Keratinocyte (primary cell): ENCODE data around the gene FBXO41.

ENCODE experiments used
- EZH2 ChIP-seq: IDR thresholded peaks from one replicate; pipeline ENCODE4 v1.6.1; 2012; ENCODE audit warnings: inconsistent platforms, mild to moderate bottlenecking, low read length, moderate library complexity
- TF ChIP-seq, protein P1 (sequence below), 3 experiments: IDR thresholded peaks in 1 of 3; conservative IDR thresholded peaks in 1 of 3; optimal IDR thresholded peaks in 1 of 3; 2 replicates in 2 of 3; 3 replicates in 1 of 3; pipeline versions ENCODE3 to v1.5.1; 2011; ENCODE audit warnings: low read length in 3 of 3, mild to moderate bottlenecking in 3 of 3, moderate library complexity in 2 of 3, control low read depth in 1 of 3, inconsistent platforms in 1 of 3; ENCODE audit not compliant: insufficient read depth in 2 of 3; ENCODE audit errors: extremely low read depth in 1 of 3

DNA sequence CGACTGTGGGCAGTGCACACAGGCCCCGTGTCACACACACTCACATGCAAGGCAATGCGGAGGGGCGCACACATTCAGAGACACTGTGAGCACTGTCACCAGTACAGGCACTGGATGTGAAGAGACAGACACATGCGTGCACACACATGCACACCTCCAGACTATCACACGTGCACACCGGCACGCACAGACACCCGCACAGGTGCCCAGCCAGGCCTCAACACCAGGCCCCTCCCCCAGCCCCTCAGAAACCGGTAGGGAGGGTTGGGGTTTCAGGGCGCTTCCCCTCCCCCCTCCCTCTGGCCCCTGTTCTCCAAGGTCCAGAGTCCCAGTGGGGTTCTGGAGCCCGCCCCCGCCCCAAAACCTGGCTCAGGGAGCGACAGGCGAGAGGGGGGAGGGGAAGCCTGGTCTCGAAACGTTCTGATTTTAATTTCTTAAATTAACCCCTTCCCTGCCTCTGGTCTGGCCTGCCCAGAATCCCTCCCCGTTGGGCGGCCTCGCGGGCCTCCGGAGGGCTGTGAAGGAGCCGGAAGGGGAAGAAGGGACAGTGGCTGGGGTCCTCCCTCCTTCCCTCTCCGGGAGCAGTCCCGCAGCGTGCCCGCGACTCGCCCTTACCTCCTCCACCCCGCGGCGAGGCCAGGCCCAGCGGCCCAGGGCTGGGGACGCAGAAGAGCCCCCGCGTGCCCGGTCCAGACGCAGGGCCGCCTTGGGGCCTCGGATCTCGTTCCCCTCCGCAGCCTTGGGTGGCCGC, 558 bp downstream of the FBXO41 start:
- TF ChIP-seq, protein P1, sequence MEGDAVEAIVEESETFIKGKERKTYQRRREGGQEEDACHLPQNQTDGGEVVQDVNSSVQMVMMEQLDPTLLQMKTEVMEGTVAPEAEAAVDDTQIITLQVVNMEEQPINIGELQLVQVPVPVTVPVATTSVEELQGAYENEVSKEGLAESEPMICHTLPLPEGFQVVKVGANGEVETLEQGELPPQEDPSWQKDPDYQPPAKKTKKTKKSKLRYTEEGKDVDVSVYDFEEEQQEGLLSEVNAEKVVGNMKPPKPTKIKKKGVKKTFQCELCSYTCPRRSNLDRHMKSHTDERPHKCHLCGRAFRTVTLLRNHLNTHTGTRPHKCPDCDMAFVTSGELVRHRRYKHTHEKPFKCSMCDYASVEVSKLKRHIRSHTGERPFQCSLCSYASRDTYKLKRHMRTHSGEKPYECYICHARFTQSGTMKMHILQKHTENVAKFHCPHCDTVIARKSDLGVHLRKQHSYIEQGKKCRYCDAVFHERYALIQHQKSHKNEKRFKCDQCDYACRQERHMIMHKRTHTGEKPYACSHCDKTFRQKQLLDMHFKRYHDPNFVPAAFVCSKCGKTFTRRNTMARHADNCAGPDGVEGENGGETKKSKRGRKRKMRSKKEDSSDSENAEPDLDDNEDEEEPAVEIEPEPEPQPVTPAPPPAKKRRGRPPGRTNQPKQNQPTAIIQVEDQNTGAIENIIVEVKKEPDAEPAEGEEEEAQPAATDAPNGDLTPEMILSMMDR (optimal IDR thresholded peaks at IDR 0.05 in 1 of 3, IDR thresholded peaks at IDR 0.05 in 1 of 3, conservative IDR thresholded peaks at IDR 0.05 in 1 of 3; ENCODE audit: extremely low read depth in 1 of 3, insufficient read depth in 2 of 3, low read length in 3 of 3), result no peak
- no peak for TF ChIP-seq EZH2
